ENCODE measurements around the gene RELA. TPM values are rescaled to one million over a fixed set of nuclear protein-coding genes. Genes with fewer than 3 reads are reported as not detected.

RELA gene
- total RNA-seq, 1 experiment from 2014 or later: 54.9 TPM

- peak overlapping the region; percentile 7 for H3K27ac Mint-ChIP-seq (ENCODE audit: unreplicated experiment)
- Histone ChIP-seq H3K4me1 (peaks cover 15% of the 10 kb centered on the region), H3K9me3 (no peaks in the 10 kb centered on the region), H3K27me3 (replicated peaks; ENCODE audit: control insufficient read depth, insufficient read depth, low read length) (no peaks in the 10 kb centered on the region), H3K36me3 (ENCODE audit: control insufficient read depth, insufficient read depth, low read length) (no peaks in the 10 kb centered on the region), H3K4me3 (ENCODE audit: low read depth, low read length) (no peak overlapping the region)
- TF ChIP-seq, protein P1, sequence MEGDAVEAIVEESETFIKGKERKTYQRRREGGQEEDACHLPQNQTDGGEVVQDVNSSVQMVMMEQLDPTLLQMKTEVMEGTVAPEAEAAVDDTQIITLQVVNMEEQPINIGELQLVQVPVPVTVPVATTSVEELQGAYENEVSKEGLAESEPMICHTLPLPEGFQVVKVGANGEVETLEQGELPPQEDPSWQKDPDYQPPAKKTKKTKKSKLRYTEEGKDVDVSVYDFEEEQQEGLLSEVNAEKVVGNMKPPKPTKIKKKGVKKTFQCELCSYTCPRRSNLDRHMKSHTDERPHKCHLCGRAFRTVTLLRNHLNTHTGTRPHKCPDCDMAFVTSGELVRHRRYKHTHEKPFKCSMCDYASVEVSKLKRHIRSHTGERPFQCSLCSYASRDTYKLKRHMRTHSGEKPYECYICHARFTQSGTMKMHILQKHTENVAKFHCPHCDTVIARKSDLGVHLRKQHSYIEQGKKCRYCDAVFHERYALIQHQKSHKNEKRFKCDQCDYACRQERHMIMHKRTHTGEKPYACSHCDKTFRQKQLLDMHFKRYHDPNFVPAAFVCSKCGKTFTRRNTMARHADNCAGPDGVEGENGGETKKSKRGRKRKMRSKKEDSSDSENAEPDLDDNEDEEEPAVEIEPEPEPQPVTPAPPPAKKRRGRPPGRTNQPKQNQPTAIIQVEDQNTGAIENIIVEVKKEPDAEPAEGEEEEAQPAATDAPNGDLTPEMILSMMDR (IDR thresholded peaks at IDR 0.05; ENCODE audit: insufficient read depth in 1 of 2, low read depth in 1 of 2, low read length in 1 of 2, severe bottlenecking in 1 of 2, unreplicated experiment in 1 of 2): no peak
- peak; percentile 42 to 67 for DNase-seq
- H3K27me3 Mint-ChIP-seq (ENCODE audit: insufficient read depth, unreplicated experiment): no peaks in the 10 kb centered on the region
- no peaks in the 10 kb centered on the region for H3K9me3 Mint-ChIP-seq (ENCODE audit: unreplicated experiment)
- CTCF ChIA-PET: no interaction called here
- intact Hi-C loops (cut with micrococcal nuclease; ENCODE audit: unreplicated experiment): no loop called here
- H3K4me3 Mint-ChIP-seq (ENCODE audit: unreplicated experiment): no peak overlapping the region
- POLR2A ChIA-PET: no interaction called here
- peaks cover 20% of the 10 kb centered on the region for H3K4me1 Mint-ChIP-seq (ENCODE audit: low read depth, unreplicated experiment)
- peaks cover 15% of the 10 kb centered on the region for H3K36me3 Mint-ChIP-seq (ENCODE audit: insufficient read depth, unreplicated experiment)
- no TSS peak for BruUV-seq (replicated peaks)
Observed at GRCh38 chr11:65643971-65644370, 18.7 kb downstream of the RELA start.

GRCh38 chr11:65642014-65642671, 20.6 kb downstream of the RELA start:
- Histone ChIP-seq H3K9me3 (no peaks in the 10 kb centered on the region), H3K4me3 (ENCODE audit: low read depth, low read length) (no peak overlapping the region), H3K4me1 (peaks cover 15% of the 10 kb centered on the region), H3K27me3 (replicated peaks; ENCODE audit: control insufficient read depth, insufficient read depth, low read length) (no peaks in the 10 kb centered on the region), H3K36me3 (ENCODE audit: control insufficient read depth, insufficient read depth, low read length) (no peaks in the 10 kb centered on the region)
- intact Hi-C loops (cut with micrococcal nuclease; ENCODE audit: unreplicated experiment): no loop called here
- ChIA-PET POLR2A (no interaction called here), CTCF (no interaction called here)
- Mint-ChIP-seq H3K4me1 (ENCODE audit: low read depth, unreplicated experiment) (peaks cover 20% of the 10 kb centered on the region), H3K9me3 (ENCODE audit: unreplicated experiment) (no peaks in the 10 kb centered on the region), H3K36me3 (ENCODE audit: insufficient read depth, unreplicated experiment) (peaks cover 32% of the 10 kb centered on the region), H3K4me3 (ENCODE audit: unreplicated experiment) (no peak overlapping the region), H3K27me3 (ENCODE audit: insufficient read depth, unreplicated experiment) (no peaks in the 10 kb centered on the region), H3K27ac (ENCODE audit: unreplicated experiment) (no peak overlapping the region)
- no peak for DNase-seq
- BruUV-seq (replicated peaks): no TSS peak
- TF ChIP-seq, protein P1 (IDR thresholded peaks at IDR 0.05; ENCODE audit: insufficient read depth in 1 of 2, low read depth in 1 of 2, low read length in 1 of 2, severe bottlenecking in 1 of 2, unreplicated experiment in 1 of 2): no peak

- H3K36me3 ChIP-seq (ENCODE audit: control insufficient read depth, insufficient read depth, low read length): no peaks in the 10 kb centered on the region
- intact Hi-C loops (cut with micrococcal nuclease; ENCODE audit: unreplicated experiment): no loop called here
- no peaks in the 10 kb centered on the region for H3K27me3 Mint-ChIP-seq (ENCODE audit: insufficient read depth, unreplicated experiment)
- H3K4me3 Mint-ChIP-seq (ENCODE audit: unreplicated experiment): no peak overlapping the region
- H3K4me3 ChIP-seq (ENCODE audit: low read depth, low read length): no peak overlapping the region
- H3K4me1 ChIP-seq: peaks cover 11% of the 10 kb centered on the region
- ChIA-PET POLR2A (no interaction called here), CTCF (no interaction called here)
- no peak for DNase-seq
- peaks cover 20% of the 10 kb centered on the region for H3K4me1 Mint-ChIP-seq (ENCODE audit: low read depth, unreplicated experiment)
- TF ChIP-seq, protein P1 (IDR thresholded peaks at IDR 0.05; ENCODE audit: insufficient read depth in 1 of 2, low read depth in 1 of 2, low read length in 1 of 2, severe bottlenecking in 1 of 2, unreplicated experiment in 1 of 2): no peak
- H3K27ac Mint-ChIP-seq (ENCODE audit: unreplicated experiment): no peak overlapping the region
- peaks cover 37% of the 10 kb centered on the region for H3K36me3 Mint-ChIP-seq (ENCODE audit: insufficient read depth, unreplicated experiment)
- no TSS peak for BruUV-seq (replicated peaks)
- no peaks in the 10 kb centered on the region for H3K27me3 ChIP-seq (replicated peaks; ENCODE audit: control insufficient read depth, insufficient read depth, low read length)
- H3K9me3 Mint-ChIP-seq (ENCODE audit: unreplicated experiment): no peaks in the 10 kb centered on the region
- no peaks in the 10 kb centered on the region for H3K9me3 ChIP-seq
Observed at GRCh38 chr11:65641297-65642013, 21.3 kb downstream of the RELA start.
